NCI-H128 (cell line): ENCODE data around the gene ZNF853.
"Not testable (repeated sequence)": the region's sequence is repeated elsewhere in the genome, so short reads cannot be mapped to it uniquely, and the experiment has no call there.

Experiments
- DNase-seq: peaks from one replicate; lab custom pipeline; 2025; ENCODE audit not compliant: unreplicated experiment; lab: John Stamatoyannopoulos, UW

The ZNF853 gene

DNA sequence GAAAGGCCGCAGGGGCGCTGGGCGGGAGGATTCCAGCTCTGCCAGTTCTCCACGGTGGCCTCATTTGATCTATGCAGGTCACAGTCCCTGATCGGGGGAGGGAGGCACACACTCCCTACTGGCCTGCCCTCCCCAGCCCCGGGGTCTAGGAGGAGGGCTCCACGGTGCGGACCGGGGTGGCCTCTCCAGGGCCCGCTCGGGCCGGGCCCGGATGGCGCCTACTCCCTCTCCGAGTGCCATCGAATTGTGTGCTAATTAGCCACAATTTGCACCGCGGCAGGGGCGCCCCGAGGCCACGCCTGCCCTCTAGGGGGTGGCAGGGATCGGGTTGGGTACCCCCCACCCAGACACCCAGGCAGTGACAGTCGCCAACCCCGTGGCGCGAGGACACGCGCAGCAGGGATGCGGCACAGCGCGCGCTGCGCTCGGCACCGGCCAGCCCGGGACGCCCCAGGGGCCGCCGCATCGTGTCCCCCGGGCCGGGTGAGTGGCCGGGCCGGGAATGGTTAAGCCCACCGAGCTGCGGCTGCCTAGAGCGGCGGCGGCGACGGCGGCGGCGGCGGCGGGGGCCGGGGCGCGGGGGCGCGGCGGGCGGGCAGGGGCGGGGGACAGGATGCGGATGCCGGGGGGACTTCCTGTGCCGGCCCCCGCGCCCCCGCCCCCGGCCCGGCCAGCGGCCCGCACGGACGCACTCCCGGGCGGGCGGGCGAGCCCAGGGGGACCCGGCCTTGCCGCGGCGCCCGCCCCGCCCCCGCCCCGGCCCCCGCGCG is at the start of gene ZNF853:
Gene ZNF853 (plus strand): TSS at position 658 of the 770 bp plus-strand sequence. CDS start 565 bp downstream, outside the sequence.
- DNase-seq, result no peak

- DNase-seq, result no peak
These were observed 49.8 kb upstream of the ZNF853 start for GRCh38 chr7:6565655-6566054.

DNA sequence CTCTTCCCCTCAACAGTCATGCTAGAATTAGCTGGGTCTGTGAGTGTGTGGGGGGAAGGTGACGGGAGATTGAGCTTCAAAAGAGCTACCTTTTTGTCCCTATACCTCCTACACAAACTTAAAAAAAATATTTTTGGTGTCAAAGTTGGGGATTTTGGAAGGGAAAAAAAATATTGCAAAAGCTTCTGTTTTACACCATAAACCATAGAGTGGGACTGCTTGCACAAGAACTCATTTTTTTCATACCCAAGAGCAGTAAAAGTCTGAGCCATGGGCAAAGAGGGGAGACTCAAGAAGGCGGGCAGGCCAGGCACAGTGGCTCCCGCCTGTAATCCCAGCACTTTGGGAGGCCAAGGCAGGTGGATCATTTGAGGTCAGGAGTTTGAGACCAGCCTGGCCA is 47.5 kb upstream of the ZNF853 start:
- no peak for DNase-seq

GRCh38 chr7:6571160-6571779 is 44.1 kb upstream of the ZNF853 start:
- no peak for DNase-seq

DNA sequence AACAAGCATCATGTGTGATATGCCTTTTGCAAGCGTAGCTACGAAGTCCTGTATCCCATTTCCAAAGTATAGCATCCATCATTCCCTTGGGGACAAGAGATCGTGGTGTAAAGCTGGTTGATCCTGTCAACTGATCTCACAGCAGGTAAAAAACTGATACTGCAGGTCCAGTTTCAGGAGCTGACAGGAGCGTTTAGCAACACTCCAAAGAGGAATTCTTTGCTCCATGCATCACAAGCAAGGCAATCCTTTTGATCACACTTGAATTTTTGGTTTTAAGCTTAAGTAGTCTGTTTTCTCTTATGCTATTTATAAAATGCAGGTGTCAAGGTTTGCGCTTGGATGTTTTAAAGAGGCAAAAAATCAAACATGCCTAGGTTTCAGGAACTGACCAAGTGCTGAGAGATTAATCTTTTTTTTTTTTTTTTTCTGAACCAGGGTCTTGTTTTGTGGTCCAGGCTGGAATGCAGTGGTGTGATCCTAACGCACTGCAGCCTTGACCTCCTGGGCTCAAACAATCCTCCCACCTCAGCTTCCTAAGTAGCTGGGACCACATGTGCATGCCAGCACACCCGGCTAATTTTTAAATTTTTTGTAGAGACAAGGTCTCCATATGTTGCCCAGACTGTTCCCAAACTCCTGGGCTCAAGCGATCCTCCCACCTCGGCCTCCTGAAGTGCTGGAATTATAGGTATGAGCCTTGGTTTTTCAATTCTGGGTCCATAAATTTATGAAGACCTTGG is 40.0 kb upstream of the ZNF853 start:
- no peak for DNase-seq

DNA sequence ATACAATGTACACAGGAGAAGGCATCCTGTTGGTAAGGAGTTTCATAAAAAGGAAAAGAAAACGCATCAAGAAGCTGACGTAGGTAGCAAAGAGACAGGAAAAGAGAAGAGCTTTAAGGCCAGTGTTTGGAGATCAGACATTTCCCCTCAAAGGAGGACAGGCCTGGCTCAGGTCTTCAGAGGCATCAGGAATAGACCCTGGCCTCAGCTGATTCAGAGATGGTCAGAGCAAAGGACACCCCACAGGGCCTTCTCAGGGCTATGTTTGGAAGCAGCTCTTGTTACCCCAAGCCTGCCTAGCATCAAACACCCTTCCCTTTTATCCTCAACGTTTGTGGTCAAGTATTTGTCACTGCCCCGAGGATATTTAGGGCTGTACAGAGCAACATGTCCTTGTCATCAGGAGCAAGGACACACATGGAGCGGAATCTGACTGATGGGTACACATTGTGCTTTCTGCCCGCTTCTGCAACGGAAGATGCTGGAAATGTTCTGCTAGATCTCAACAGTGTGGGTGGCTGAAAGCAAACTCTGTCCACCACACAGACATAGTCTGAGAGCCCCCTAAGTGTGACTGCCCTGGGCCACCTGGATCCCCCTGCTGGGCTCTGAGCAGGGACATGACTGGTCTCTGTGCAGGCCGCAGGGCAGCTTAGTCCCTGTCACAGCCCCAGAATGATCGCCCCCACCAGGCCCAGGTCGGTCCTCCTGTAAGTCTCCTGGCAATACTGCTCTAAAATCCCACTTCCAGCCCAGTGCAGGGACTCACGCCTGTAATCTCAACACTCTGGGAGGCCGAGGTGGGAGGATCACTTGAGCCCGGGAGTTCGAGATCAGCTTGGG is 39.2 kb upstream of the ZNF853 start:
- no peak for DNase-seq

DNA sequence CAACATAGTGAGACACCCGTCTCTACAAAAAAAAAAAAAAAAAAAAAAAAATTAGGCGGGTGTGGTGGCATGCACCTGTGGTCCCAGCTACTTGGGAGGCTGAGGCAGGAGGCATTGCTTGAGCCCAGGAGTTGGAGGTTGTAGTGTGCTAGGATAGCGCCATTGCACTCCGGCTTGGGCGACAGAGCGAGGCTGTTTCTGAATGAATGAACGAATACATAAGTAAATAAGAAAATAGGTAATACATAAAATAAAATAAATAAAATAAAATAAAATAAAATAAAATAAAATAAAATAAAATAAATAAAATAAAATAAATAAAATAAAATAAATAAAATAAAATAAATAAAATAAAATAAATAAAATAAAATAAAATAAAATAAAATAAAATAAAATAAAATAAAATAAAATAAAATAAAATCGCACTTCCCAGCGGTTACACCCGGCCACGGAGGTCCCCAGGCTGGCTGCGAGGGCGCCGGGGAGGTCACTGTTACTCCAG is 38.5 kb upstream of the ZNF853 start:
- DNase-seq, result not testable (repeated sequence)

DNA sequence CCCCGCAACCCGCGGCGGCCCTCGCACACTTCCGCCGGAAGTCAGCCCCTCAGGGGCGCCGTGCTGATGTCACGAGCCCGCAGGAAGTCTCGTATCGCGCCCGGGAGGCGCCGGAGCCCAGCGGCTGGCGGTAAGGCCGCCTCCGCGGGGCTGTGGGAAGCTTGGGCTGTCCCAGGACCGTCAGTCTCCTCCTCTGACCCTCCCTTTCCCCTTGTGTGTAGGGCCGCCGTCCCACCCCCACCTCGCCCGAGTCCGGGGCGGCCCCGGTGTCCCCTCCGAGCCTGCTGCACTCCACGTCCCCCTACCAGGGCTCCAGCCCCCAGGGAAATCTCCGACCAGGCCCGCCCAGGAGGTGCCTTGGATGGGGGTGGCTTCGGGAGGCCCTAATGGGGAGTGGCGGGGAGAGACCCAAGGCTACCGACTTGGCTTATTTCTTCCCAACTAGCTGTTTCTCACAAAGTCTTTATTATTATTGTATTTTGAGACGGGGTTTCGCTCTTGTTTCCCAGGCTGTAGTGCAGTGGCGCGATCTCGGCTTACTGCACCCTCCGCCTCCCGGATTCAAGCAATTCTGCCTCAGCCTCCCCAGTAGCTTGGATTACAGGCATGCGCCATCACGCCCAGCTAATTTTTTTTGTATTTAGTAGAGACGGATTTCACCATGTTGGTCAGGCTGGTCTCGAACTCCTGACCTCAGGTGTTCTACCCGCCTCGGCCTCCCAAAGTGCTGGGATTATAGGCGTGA is 37.9 kb upstream of the ZNF853 start, which contains the start of gene ZDHHC4:
Gene ZDHHC4 (plus strand): TSS at position 86 of the 745 bp plus-strand sequence. CDS start 3,108 bp downstream, outside the sequence.
- DNase-seq, result peak; percentile 74

DNA sequence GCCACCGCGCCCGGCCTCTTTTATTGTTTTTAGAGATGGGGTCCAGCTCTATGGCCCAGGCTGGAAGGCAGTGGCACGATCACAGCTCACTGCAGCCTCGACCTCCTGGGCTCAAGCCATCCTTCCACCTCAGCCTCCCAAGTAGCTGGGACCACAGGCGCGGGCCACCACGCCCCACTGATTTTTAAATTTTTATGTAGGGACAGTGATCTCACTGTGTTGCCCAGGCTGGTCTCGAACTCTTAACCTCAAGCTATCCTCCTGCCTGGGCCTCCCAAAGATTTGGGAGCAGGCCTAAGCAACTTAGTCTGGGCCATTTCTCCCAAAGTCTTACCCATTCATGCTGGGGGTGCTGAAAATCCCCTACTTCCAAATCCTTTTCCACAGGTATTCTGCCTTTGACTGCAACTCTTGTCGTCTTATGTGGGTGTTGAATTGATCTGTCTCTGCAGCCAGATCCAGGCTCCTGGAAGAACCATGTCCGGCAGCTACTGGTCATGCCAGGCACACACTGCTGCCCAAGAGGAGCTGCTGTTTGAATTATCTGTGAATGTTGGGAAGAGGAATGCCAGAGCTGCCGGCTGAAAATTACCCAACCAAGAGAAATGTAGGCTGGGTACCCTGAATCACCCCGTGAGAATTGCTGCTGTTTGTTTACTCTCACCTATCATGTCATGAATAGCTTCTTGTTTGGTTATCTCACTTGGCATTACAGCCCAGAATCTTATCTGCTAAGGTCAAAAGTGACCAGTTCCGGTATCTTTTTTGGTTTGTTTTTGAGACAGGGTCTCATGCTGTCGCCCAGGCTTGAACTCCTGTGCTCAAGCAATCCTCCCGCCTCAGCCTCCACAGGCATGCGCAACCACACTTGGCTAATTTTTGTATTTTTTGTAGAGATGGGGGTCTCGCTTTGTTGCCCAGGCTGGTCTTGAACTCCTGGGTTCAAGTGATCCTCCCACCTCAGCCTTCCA is 37.0 kb upstream of the ZNF853 start:
- no peak for DNase-seq

DNA sequence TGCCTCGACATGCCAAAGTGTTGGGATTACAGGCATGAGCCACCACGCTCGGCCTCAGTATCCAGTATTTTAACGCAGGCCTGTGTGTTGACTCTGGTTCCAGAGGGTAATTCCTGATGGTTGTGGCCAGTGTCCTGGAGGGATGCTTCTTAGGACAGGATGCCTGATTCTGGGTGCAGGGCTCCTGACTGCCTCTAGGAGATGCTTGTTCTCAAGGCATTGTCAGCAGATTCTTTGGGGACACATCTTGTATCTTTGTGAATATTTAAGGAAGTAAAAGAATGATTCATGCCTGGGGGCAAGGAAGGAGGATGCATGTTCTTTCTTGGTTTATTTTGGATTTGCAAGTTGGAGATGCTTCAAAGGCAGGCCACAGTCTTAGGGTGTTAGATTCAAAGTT is 36.0 kb upstream of the ZNF853 start:
- no peak for DNase-seq

GRCh38 chr7:6585746-6586432 is 29.5 kb upstream of the ZNF853 start:
- DNase-seq, result not testable (repeated sequence)

DNA sequence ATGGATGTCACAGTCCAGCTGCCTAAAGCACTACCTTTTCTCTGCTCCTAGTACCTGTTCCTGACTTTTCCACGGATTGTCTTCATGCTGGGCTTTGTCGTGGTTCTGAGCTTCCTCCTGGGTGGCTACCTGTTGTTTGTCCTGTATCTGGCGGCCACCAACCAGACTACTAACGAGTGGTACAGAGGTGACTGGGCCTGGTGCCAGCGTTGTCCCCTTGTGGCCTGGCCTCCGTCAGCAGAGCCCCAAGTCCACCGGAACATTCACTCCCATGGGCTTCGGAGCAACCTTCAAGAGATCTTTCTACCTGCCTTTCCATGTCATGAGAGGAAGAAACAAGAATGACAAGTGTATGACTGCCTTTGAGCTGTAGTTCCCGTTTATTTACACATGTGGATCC is 26.8 kb upstream of the ZNF853 start:
- no peak for DNase-seq

GRCh38 chr7:6589151-6589828 is 26.1 kb upstream of the ZNF853 start:
- DNase-seq, result no peak

- DNase-seq, result peak; percentile 56
These were observed 25.4 kb upstream of the ZNF853 start, which contains the start of gene INTS15 for GRCh38 chr7:6589829-6590644. INTS15 (plus strand) TSS chr7:6590021; CDS start chr7:6590284, 263 bp downstream.

- no peak for DNase-seq
These were observed 24.7 kb upstream of the ZNF853 start for GRCh38 chr7:6590645-6591110.

DNA sequence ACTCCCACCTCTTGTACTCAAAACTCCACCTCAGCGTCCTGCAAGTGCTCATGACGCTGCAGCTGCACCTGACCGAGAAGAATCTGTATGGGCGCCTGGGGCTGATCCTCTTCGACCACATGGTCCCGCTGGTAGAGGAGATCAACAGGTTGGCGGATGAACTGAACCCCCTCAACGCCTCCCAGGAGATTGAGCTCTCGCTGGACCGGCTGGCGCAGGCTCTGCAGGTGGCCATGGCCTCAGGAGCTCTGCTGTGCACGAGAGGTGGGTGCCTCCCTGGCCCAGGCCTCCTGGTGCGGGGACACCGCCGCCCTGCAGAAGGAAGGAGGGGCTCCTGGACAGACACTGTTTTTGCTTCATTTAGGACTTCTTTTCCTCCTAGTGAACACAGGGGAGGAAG is 15.3 kb upstream of the ZNF853 start:
- DNase-seq, result no peak

- DNase-seq, result no peak
These were observed 11.0 kb upstream of the ZNF853 start for GRCh38 chr7:6604458-6604857.
